Mammary epithelial cell (primary cell): ENCODE data around the gene SLC12A3.

Experiments
- CTCF ChIP-seq, 2 donors: IDR thresholded peaks in 1 of 2; conservative IDR thresholded peaks in 1 of 2; 2 replicates each; pipeline ENCODE4 v1.5.1; 2011 to 2012; ENCODE audit warnings: inconsistent platforms in 2 of 2, low read length in 2 of 2, mild to moderate bottlenecking in 2 of 2, control low read depth in 1 of 2, low read depth in 1 of 2; ENCODE audit not compliant: insufficient read depth in 1 of 2; ENCODE audit errors: extremely low read depth in 1 of 2
- EZH2 ChIP-seq: IDR thresholded peaks from 2 replicates; pipeline ENCODE4 v1.6.1; 2012; ENCODE audit warnings: low read length, inconsistent platforms, borderline replicate concordance

GRCh38 chr16:56921571-56921970 lies 56.6 kb downstream of the SLC12A3 start:
- TF ChIP-seq CTCF (conservative IDR thresholded peaks at IDR 0.05 in 1 of 2, IDR thresholded peaks at IDR 0.05 in 1 of 2; ENCODE audit: extremely low read depth in 1 of 2, insufficient read depth in 1 of 2, low read depth in 1 of 2, low read length in 2 of 2) (no peak), EZH2 (no peak)
